GM12878 (cell line): ENCODE measurements around the gene CPS1. TPM values are rescaled to one million over a fixed set of nuclear protein-coding genes. Genes with fewer than 3 reads are reported as not detected.

Experiments used
- ATAC-seq: fragments of 200-7000 bp; cut with Tn5 transposase; 3 replicates; pipeline ENCODE4 v1.9.1; 2020; ENCODE audit warnings: mild to moderate bottlenecking, moderate library complexity
- BruUV-seq: library from RNA; stranded (reverse); fragments of 400-500 nt; replicated peaks from 2 replicates; lab custom pipeline; 2021; lab: Mats Ljungman, UMichigan
- CTCF ChIA-PET: fragments of 300-600 bp; sonication (Branson Sonifier 250); formaldehyde crosslinking; extraction: SDS; loops from one replicate; lab custom pipeline; 2021; ENCODE audit warnings: inconsistent platforms; lab: Yijun Ruan, JAX
- POLR2A ChIA-PET: fragments of 350-600 bp; formaldehyde crosslinking; extraction: SDS; loops from one replicate; lab custom pipeline; 2021; ENCODE audit warnings: inconsistent platforms; lab: Charles Lee
- RAD21 ChIA-PET: fragments of 300-600 bp; sonication (Branson Sonifier 250); formaldehyde crosslinking; loops from one replicate; lab custom pipeline; 2023; ENCODE audit warnings: antibody characterized with exemption; ENCODE audit not compliant: unreplicated experiment; lab: Charles Lee
- SMC1A ChIA-PET: fragments of 300-600 bp; sonication (Branson Sonifier 250); formaldehyde crosslinking; loops from one replicate; lab custom pipeline; 2023; ENCODE audit not compliant: unreplicated experiment, uncharacterized antibody; lab: Charles Lee
- DNase-seq: peaks from one replicate; pipeline ENCODE4 v3.0.0-alpha.2; 2011; ENCODE audit warnings: low read depth, low spot score
- FAIRE-seq: peaks from 3 replicates; lab custom pipeline; 2011; peaks lifted over from hg19 to GRCh38; lab: Jason Lieb, UNC
- H2AFZ ChIP-seq: 2 replicates; pipeline ENCODE4 v1.6.0; 2011; ENCODE audit warnings: low read depth, low read length, control low read depth; ENCODE audit not compliant: control insufficient read depth
- H3K27ac ChIP-seq: 2 replicates; pipeline ENCODE4 v1.5.1; 2011; ENCODE audit warnings: control low read depth; ENCODE audit not compliant: control insufficient read depth, insufficient read depth
- H3K27me3 ChIP-seq, 2 experiments: replicated peaks in 1 of 2; 2 replicates each; pipeline versions ENCODE4 v1.6.0 to v1.6.1; 2011; ENCODE audit warnings: low read length in 1 of 2; ENCODE audit not compliant: control insufficient read depth in 2 of 2, insufficient read depth in 2 of 2
- H3K36me3 ChIP-seq, 2 experiments: 2 replicates each; pipeline ENCODE4 v1.5.1; 2011; ENCODE audit warnings: low read length in 1 of 2; ENCODE audit not compliant: control insufficient read depth in 2 of 2, insufficient read depth in 2 of 2
- H3K4me1 ChIP-seq: 2 replicates; pipeline ENCODE4 v1.6.1; 2011; ENCODE audit warnings: mild to moderate bottlenecking, low read length, moderate library complexity, mixed read lengths; ENCODE audit not compliant: control insufficient read depth, insufficient read depth
- H3K4me2 ChIP-seq: 2 replicates; pipeline ENCODE4 v1.6.0; 2011; ENCODE audit warnings: control low read depth; ENCODE audit not compliant: control insufficient read depth, insufficient read depth
- H3K4me3 ChIP-seq: fragments of 200-600 bp; sonication (generic); 2 replicates; pipeline ENCODE4 v1.5.1; 2016
- H3K79me2 ChIP-seq: 2 replicates; pipeline ENCODE4 v1.6.0; 2011; ENCODE audit warnings: low read length; ENCODE audit not compliant: control insufficient read depth, insufficient read depth
- H3K9ac ChIP-seq: 2 replicates; pipeline ENCODE4 v1.8.0; 2011; ENCODE audit warnings: low read length, control low read depth, mixed read lengths; ENCODE audit not compliant: control insufficient read depth, insufficient read depth
- H3K9me3 ChIP-seq: replicated peaks from 3 replicates; pipeline ENCODE4 v1.5.1; 2011; ENCODE audit warnings: mild to moderate bottlenecking, low read length; ENCODE audit not compliant: control insufficient read depth, insufficient read depth
- H4K20me1 ChIP-seq: 2 replicates; pipeline ENCODE4 v1.6.0; 2011; ENCODE audit not compliant: control insufficient read depth, insufficient read depth
- BHLHE40 ChIP-seq, 2 experiments: fragments of 450-650 bp in 1 of 2; IDR thresholded peaks; 2 replicates each; pipeline ENCODE4 v1.6.1; 2011 to 2017; ENCODE audit warnings: low read depth in 2 of 2, borderline replicate concordance in 1 of 2, improper control_type of control experiment in 1 of 2, low read length in 1 of 2, mild to moderate bottlenecking in 1 of 2
- CUX1 ChIP-seq: IDR thresholded peaks from 2 replicates; pipeline ENCODE4 v1.6.1; 2012; ENCODE audit warnings: improper control_type of control experiment, low read depth, low read length; ENCODE audit not compliant: insufficient replicate concordance
- E4F1 ChIP-seq: fragments of 450-650 bp; IDR thresholded peaks from 2 replicates; pipeline ENCODE4 v1.6.1; 2018; ENCODE audit warnings: borderline replicate concordance, mild to moderate bottlenecking; ENCODE audit not compliant: partially characterized antibody
- POU2F2 ChIP-seq: IDR thresholded peaks from 3 replicates; pipeline ENCODE4 v1.6.1; 2011; ENCODE audit warnings: low read depth, mild to moderate bottlenecking, low read length, borderline replicate concordance
- TAF1 ChIP-seq: IDR thresholded peaks from 2 replicates; pipeline ENCODE4 v1.6.1; 2011; ENCODE audit warnings: mild to moderate bottlenecking, low read depth, low read length, borderline replicate concordance
- WGBS: methylation state at CpG from one replicate; pipeline ENCODE4 v1.1.6; 2016; ENCODE audit warnings: low lambda C conversion rate; ENCODE audit not compliant: insufficient replicate concordance, insufficient coverage; ENCODE audit errors: missing lambda C conversion rate; 5-methylcytosine and 5-hydroxymethylcytosine counted together
- in situ Hi-C: fragments of 300-500 bp; cut with MboI; formaldehyde crosslinking; loops from 9 replicates; pipeline ENCODE4 v1.14.3; 2018; ENCODE audit warnings: mixed read lengths
- intact Hi-C: fragments of 100-400 bp; cut with micrococcal nuclease; formaldehyde crosslinking; loops from one replicate; pipeline ENCODE4 v1.14.2; 2022; ENCODE audit not compliant: unreplicated experiment
- polyA plus RNA-seq, 11 experiments: library from polyadenylated mRNA; depleted of rRNA in 4 of 11; unstranded in 6 of 11; stranded (reverse) in 5 of 11; fragments of >200 nt; fragmentation: Nextera tagmentation in 4 of 11; fragmentation: Illumina TruSeq in 1 of 11; extraction: Ambion mirVana in 4 of 11; extraction: Trizol in 1 of 11; gene quantifications; 1 replicate in 1 of 11; 2 replicates in 10 of 11; pipeline versions ENCODE4 v1.2.1 to v1.2.3, GENCODE V29; 2011 to 2016; ENCODE audit warnings: inconsistent platforms in 2 of 11, missing spikeins in 2 of 11, low read depth in 1 of 11
- total RNA-seq, 4 experiments: library from RNA; depleted of rRNA in 3 of 4; stranded (reverse); fragments of >200 nt in 3 of 4; fragmentation: Illumina TruSeq in 1 of 4; extraction: Trizol in 1 of 4; gene quantifications; 2 replicates each; pipeline versions ENCODE4 v1.2.1 to v1.2.3, GENCODE V29; 2013 to 2021
- TF ChIP-seq, protein P1 (sequence below): IDR thresholded peaks from 2 replicates; pipeline ENCODE4 v1.6.1; 2012; ENCODE audit warnings: low read depth, low read length, improper control_type of control experiment

CPS1 gene
- total and polyA plus RNA-seq, 10 of the 15 experiments (the other 5 are each of a cell fraction or from before 2014, with no cell fraction given) = 0.20 to 4.6 (median 0.55) TPM

DNA sequence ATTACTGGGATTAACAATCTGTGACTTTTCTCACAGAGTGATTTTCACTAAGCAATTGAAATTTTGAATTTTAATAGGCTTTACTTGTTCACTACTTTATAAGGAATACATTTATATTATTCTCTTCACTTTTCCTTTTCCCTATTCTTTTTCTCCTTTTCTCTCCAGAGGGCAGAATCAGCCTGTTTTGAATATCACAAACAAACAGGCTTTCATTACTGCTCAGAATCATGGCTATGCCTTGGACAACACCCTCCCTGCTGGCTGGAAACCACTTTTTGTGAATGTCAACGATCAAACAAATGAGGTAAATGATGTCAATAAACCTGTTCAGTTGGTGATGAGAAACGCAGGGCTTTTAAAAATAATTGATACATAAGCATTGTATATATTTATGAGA is 35.3 kb downstream of the CPS1 start:
- intact Hi-C loops (no loop called here), in situ Hi-C loops (no loop called here)
- Histone ChIP-seq H3K4me1 (no peaks in the 10 kb centered on the region), H3K27ac (no peak overlapping the region), H3K36me3 (no peaks in the 10 kb centered on the region), H2AFZ (no peak overlapping the region), H4K20me1 (no peaks in the 10 kb centered on the region), H3K9me3 (no peaks in the 10 kb centered on the region), H3K27me3 (no peaks in the 10 kb centered on the region), H3K9ac (no peak overlapping the region), H3K4me3 (no peak overlapping the region), H3K4me2 (no peak overlapping the region), H3K79me2 (no peaks in the 10 kb centered on the region)
- CTCF ChIA-PET = interaction anchor here (3.1 kb wide), 1 partner anchor 89 kb away, joined by 9 read pairs; no protein-coding TSS in a partner anchor
- no peak for ATAC-seq
- POLR2A ChIA-PET = no interaction called here
- FAIRE-seq = no peak
- SMC1A ChIA-PET = no interaction called here
- BruUV-seq = no TSS peak
- RAD21 ChIA-PET = no interaction called here
- DNase-seq = no peak
- TF ChIP-seq TAF1 (no peak), E4F1 (no peak)
- WGBS = 0% methylated on average over 2 of the region's 2 CpGs

- Histone ChIP-seq H3K4me2 (no peak overlapping the region), H3K4me3 (no peak overlapping the region), H3K79me2 (no peaks in the 10 kb centered on the region), H3K27me3 (no peaks in the 10 kb centered on the region), H3K36me3 (no peaks in the 10 kb centered on the region), H3K9me3 (no peaks in the 10 kb centered on the region), H2AFZ (no peak overlapping the region), H3K4me1 (no peaks in the 10 kb centered on the region), H3K9ac (no peak overlapping the region), H4K20me1 (no peaks in the 10 kb centered on the region), H3K27ac (no peak overlapping the region)
- ATAC-seq (no peak), DNase-seq (no peak), FAIRE-seq (no peak)
- WGBS = 7% methylated on average over 4 of the region's 4 CpGs
- no TSS peak for BruUV-seq
- ChIA-PET POLR2A (no interaction called here), SMC1A (interaction anchor here (0.6 kb wide), 1 partner anchor 9 kb away, joined by 3 read pairs; no protein-coding TSS in a partner anchor), RAD21 (no interaction called here), CTCF (interaction anchor here (1.1 to 3.1 kb wide), 2 partner anchors 10 to 90 kb away, joined by 4 to 9 read pairs; no protein-coding TSS in a partner anchor)
- in situ Hi-C loops (no loop called here), intact Hi-C loops (no loop called here)
- TF ChIP-seq CUX1 = no peak
- no peak for TF ChIP-seq BHLHE40 (IDR thresholded peaks at IDR 0.05; ENCODE audit: borderline replicate concordance in 1 of 2, low read depth in 2 of 2, low read length in 1 of 2)
- no peak for TF ChIP-seq POU2F2
- TF ChIP-seq, protein P1, sequence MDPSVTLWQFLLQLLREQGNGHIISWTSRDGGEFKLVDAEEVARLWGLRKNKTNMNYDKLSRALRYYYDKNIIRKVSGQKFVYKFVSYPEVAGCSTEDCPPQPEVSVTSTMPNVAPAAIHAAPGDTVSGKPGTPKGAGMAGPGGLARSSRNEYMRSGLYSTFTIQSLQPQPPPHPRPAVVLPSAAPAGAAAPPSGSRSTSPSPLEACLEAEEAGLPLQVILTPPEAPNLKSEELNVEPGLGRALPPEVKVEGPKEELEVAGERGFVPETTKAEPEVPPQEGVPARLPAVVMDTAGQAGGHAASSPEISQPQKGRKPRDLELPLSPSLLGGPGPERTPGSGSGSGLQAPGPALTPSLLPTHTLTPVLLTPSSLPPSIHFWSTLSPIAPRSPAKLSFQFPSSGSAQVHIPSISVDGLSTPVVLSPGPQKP = no peak
Measured at GRCh38 chr2:210592726-210593125, 36.3 kb downstream of the CPS1 start.
